Neutrophil (primary cell): Measurements from ENCODE around the gene RRBP1.

Experiments
- H3K27ac ChIP-seq: fragments of 200-600 bp; sonication (generic); 2 replicates; pipeline ENCODE4 v1.5.1; 2016; ENCODE audit warnings: mild to moderate bottlenecking, moderate library complexity
- H3K27me3 ChIP-seq: fragments of 200-600 bp; sonication (generic); 2 replicates; pipeline ENCODE4 v1.6.0; 2016; ENCODE audit warnings: mild to moderate bottlenecking
- H3K36me3 ChIP-seq: fragments of 200-600 bp; sonication (generic); 2 replicates; pipeline ENCODE4 v1.5.1; 2017
- H3K4me1 ChIP-seq, 2 experiments: fragments of 200-600 bp in 1 of 2; sonication (generic) in 1 of 2; 1 replicate in 1 of 2; 2 replicates in 1 of 2; pipeline versions ENCODE4 v1.5.1 to v1.6.1; 2013 to 2016; ENCODE audit warnings: low read depth in 1 of 2, low read length in 1 of 2, mild to moderate bottlenecking in 1 of 2, moderate library complexity in 1 of 2; ENCODE audit not compliant: control insufficient read depth in 1 of 2, insufficient read depth in 1 of 2
- H3K4me3 ChIP-seq, 2 experiments: fragments of 200-600 bp in 1 of 2; sonication (generic) in 1 of 2; 1 replicate in 1 of 2; 2 replicates in 1 of 2; pipeline ENCODE4 v1.5.1; 2013 to 2016; ENCODE audit warnings: low read depth in 1 of 2, low read length in 1 of 2, mild to moderate bottlenecking in 1 of 2, moderate library complexity in 1 of 2
- H3K9me3 ChIP-seq: fragments of 200-600 bp; sonication (generic); 2 replicates; pipeline ENCODE4 v1.5.1; 2016
- TF ChIP-seq, protein P1 (sequence below): fragments of 200-600 bp; sonication (generic); IDR thresholded peaks from 2 replicates; pipeline ENCODE4 v1.5.1; 2016; ENCODE audit warnings: antibody characterized with exemption

The RRBP1 gene

DNA sequence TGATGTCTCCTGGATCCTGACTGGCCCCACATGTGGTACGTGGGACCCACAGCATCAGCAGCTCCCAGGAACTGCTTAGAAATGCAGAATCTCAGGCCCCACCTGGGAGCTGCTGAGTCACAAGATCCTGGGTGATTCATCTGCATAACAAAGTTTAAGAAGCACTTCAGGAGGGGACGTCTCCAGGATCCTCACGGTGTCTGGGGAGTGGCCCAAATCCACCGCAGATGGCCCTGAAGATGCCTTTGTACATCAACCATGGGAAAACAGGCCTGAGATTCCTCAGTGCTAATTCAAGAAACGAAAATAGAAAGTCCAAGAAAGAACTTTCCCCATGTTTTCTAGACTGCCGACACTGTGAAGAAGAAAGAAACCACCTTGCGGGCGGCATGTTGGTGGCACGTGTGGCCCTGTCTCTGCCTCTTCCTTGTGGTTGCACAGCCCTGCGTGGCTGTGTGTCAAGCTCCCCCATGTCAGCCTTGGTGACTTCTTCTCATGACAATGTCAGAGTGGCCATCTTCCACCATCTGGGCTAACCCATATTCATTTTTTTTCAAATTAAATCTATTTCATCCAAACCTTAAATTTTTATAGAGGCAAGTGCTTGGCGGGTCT, 26.1 kb downstream of the RRBP1 start:
- Histone ChIP-seq H3K36me3 (peaks cover 27% of the 10 kb centered on the region), H3K27ac (no peak overlapping the region), H3K9me3 (no peaks in the 10 kb centered on the region)

DNA sequence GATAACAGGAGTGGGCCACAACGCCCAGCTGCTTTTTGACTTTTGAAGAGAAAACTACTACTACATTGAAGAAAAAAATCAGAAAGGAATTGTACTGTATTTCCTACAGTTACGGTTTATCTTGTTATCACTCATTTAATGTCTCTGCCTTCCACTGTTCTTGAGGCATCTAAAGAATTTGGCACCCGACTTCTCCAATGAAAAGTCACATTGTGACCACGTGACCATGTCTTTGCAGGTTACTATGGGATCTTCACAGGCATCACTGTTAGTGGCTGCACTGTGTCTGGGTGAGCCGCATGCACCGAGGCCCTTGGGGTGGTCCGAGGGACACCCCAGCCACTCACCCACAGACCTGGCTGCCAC, 26.8 kb downstream of the RRBP1 start:
- H3K27me3 ChIP-seq, result no peaks in the 10 kb centered on the region
- no peak overlapping the region for H3K4me3 ChIP-seq
- no peaks in the 10 kb centered on the region for H3K9me3 ChIP-seq
- peaks cover 27% of the 10 kb centered on the region for H3K36me3 ChIP-seq
- H3K4me1 ChIP-seq, result peaks cover 18 to 19% of the 10 kb centered on the region in 2 experiments
- TF ChIP-seq, protein P1, sequence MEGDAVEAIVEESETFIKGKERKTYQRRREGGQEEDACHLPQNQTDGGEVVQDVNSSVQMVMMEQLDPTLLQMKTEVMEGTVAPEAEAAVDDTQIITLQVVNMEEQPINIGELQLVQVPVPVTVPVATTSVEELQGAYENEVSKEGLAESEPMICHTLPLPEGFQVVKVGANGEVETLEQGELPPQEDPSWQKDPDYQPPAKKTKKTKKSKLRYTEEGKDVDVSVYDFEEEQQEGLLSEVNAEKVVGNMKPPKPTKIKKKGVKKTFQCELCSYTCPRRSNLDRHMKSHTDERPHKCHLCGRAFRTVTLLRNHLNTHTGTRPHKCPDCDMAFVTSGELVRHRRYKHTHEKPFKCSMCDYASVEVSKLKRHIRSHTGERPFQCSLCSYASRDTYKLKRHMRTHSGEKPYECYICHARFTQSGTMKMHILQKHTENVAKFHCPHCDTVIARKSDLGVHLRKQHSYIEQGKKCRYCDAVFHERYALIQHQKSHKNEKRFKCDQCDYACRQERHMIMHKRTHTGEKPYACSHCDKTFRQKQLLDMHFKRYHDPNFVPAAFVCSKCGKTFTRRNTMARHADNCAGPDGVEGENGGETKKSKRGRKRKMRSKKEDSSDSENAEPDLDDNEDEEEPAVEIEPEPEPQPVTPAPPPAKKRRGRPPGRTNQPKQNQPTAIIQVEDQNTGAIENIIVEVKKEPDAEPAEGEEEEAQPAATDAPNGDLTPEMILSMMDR, result no peak
- H3K27ac ChIP-seq, result no peak overlapping the region

More for the DNA sequence above, 26.1 kb downstream of the RRBP1 start:
- H3K27me3 ChIP-seq, result no peaks in the 10 kb centered on the region
- no peak overlapping the region for H3K4me3 ChIP-seq
- TF ChIP-seq, protein P1, result no peak
- H3K4me1 ChIP-seq, result peaks cover 11 to 12% of the 10 kb centered on the region in 2 experiments

DNA sequence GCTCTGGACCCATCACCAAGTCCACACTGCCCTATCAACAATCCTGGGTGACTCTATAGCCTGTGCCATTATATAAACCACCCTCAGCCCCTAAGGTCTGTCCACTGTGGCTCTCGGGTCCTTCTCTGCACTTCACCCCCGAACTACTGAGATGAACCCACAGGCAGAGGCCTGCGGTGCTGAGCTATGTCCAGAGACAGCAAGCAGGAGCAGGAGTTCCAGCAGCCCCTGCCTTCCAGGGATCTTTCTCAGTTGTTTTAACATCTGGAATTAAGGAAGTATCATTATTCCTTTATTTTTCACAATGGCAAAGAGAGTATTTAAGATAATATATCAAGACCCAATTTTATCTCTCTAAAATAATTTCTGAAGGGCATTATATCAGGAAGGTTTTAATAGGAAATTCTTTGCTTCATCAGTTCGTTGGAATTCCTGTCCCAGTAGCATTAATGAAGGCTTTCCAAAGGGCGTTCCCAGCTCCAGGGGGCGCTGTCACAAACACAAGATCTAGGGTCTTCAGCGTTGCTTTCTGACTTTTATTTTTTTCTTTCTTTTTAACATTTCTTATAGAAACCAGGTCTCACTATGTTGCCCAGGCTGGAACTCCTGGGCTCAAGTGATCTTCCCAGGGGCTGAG, 27.3 kb downstream of the RRBP1 start:
- H3K27ac ChIP-seq, result no peak overlapping the region
- H3K27me3 ChIP-seq, result no peaks in the 10 kb centered on the region
- TF ChIP-seq, protein P1, result no peak
- H3K36me3 ChIP-seq, result peaks cover 27% of the 10 kb centered on the region
- H3K9me3 ChIP-seq, result no peaks in the 10 kb centered on the region
- no peak overlapping the region for H3K4me3 ChIP-seq
- peaks cover 23 to 24% of the 10 kb centered on the region in 2 experiments for H3K4me1 ChIP-seq

DNA sequence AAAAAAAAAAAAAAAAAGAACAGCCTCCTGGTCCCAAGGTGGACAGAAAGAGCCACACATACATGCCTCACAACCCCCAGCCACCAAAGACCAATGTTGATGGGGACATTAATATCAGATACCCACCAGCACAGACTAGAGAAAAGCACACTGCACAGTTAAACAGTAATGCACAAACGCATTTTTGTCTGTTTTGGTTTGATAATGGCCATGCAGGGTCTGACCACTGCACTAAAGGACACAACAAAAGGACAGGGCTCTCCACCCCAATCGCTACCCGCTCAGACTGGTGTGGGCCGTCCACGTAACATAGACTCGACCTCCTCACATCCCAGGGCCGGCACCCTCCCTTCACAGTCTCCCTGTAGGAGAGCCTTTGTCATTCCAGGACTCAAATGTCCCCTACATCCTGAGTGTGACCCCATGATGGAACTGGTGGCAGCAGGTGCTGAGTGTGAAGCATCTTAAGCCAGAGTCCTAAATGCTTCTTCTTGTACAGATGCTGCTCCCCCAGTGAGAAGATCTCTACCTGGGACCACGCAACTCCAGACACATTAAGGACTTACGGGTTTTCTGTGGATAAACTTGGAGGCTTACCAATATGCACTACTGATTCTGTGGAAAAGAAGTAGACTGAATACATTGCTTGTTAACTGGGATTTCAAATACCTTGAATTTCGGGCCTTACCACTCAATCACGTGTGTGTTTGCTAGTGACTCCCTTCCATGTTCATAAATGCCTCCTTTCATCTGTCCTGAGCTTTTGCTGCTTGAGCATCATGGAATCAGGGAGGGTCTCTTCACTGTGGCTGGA, 28.0 kb downstream of the RRBP1 start:
- no peak overlapping the region for H3K4me3 ChIP-seq
- no peaks in the 10 kb centered on the region for H3K9me3 ChIP-seq
- H3K36me3 ChIP-seq, result peaks cover 27% of the 10 kb centered on the region
- TF ChIP-seq, protein P1, result no peak
- peaks cover 27 to 31% of the 10 kb centered on the region in 2 experiments for H3K4me1 ChIP-seq
- no peaks in the 10 kb centered on the region for H3K27me3 ChIP-seq
- no peak overlapping the region for H3K27ac ChIP-seq

DNA sequence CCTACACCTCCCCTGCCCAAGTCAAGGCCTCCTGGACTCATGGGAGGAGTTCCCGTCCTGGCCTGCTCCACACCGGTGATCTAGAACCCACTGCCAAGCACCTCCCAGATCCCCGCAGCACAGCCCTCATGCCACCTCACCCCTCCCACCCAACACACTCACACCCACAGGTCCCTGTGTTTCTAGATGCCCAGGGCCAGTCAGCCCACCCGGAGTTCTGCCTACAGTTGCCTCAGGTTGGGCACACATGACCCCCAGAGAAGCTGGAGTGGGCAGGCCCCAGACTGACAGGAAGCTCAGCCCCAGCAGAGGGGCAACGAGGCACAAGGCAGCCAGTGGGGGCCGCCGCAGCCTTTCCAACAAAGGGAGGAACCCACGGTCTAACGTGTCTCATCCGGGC, 29.6 kb downstream of the RRBP1 start:
- peaks cover 39 to 46% of the 10 kb centered on the region in 2 experiments for H3K4me1 ChIP-seq
- H3K27me3 ChIP-seq, result no peaks in the 10 kb centered on the region
- H3K9me3 ChIP-seq, result no peaks in the 10 kb centered on the region
- peaks cover 18% of the 10 kb centered on the region for H3K36me3 ChIP-seq
- TF ChIP-seq, protein P1, result no peak
- H3K4me3 ChIP-seq, result no peak overlapping the region
- H3K27ac ChIP-seq, result no peak overlapping the region
